DND-41 (cell line): ENCODE results near the gene PARN.

Source experiments
- ATAC-seq: fragments of 200-7000 bp; cut with Tn5 transposase; 3 replicates; pipeline ENCODE4 v1.9.1; 2021; ENCODE audit warnings: low read depth; ENCODE audit not compliant: insufficient read depth
- DNase-seq: peaks from one replicate; pipeline ENCODE4 v3.0.0-alpha.2; 2020
- H2AFZ ChIP-seq: 2 replicates; pipeline ENCODE4 v1.6.0; 2012; ENCODE audit warnings: low read depth, low read length
- H3K27ac ChIP-seq: 2 replicates; pipeline ENCODE4 v1.5.1; 2012; ENCODE audit warnings: low read length, inconsistent platforms
- H3K27me3 ChIP-seq: fragments of 200-600 bp; sonication (generic); 2 replicates; pipeline ENCODE4 v1.6.0; 2012; ENCODE audit warnings: low read length, mild to moderate bottlenecking, inconsistent platforms; ENCODE audit not compliant: insufficient read depth, poor library complexity
- H3K36me3 ChIP-seq: 2 replicates; pipeline ENCODE4 v1.5.1; 2012; ENCODE audit warnings: low read length, inconsistent platforms; ENCODE audit not compliant: insufficient read depth
- H3K4me1 ChIP-seq: 2 replicates; pipeline ENCODE4 v1.5.1; 2012; ENCODE audit warnings: mild to moderate bottlenecking, low read length; ENCODE audit not compliant: insufficient read depth
- H3K4me2 ChIP-seq: 2 replicates; pipeline ENCODE4 v1.6.0; 2012; ENCODE audit warnings: mild to moderate bottlenecking, moderate library complexity, low read length, inconsistent platforms; ENCODE audit not compliant: insufficient read depth
- H3K4me3 ChIP-seq, 2 experiments: fragments of 200-600 bp in 1 of 2; shearing (Covaris generic) in 1 of 2; 2 replicates each; pipeline ENCODE4 v1.5.1; 2012 to 2016; ENCODE audit warnings: inconsistent platforms in 2 of 2, low read length in 2 of 2, mild to moderate bottlenecking in 2 of 2, low read depth in 1 of 2, moderate library complexity in 1 of 2
- H3K79me2 ChIP-seq: 2 replicates; pipeline ENCODE4 v1.6.0; 2012; ENCODE audit warnings: low read length, inconsistent platforms; ENCODE audit not compliant: insufficient read depth
- H3K9ac ChIP-seq: 2 replicates; pipeline ENCODE4 v1.6.0; 2012; ENCODE audit warnings: low read depth, mild to moderate bottlenecking, inconsistent platforms, low read length, moderate library complexity
- H3K9me3 ChIP-seq: 2 replicates; pipeline ENCODE4 v1.5.1; 2012; ENCODE audit warnings: low read length, moderate library complexity, mild to moderate bottlenecking, inconsistent platforms; ENCODE audit not compliant: insufficient read depth, severe bottlenecking
- H4K20me1 ChIP-seq: 2 replicates; pipeline ENCODE4 v1.6.0; 2012; ENCODE audit warnings: low read length; ENCODE audit not compliant: insufficient read depth
- EZH2 ChIP-seq: IDR thresholded peaks from 3 replicates; pipeline ENCODE4 v1.6.1; 2012; ENCODE audit warnings: borderline replicate concordance, low read depth, mild to moderate bottlenecking, moderate library complexity, low read length, inconsistent platforms; ENCODE audit not compliant: severe bottlenecking
- TF ChIP-seq, protein P1 (sequence below): IDR thresholded peaks from 2 replicates; pipeline ENCODE4 v1.5.1; 2012; ENCODE audit warnings: borderline replicate concordance, low read length, moderate library complexity, mild to moderate bottlenecking; ENCODE audit not compliant: poor library complexity, severe bottlenecking; ENCODE audit errors: extremely low read depth

PARN gene

DNA sequence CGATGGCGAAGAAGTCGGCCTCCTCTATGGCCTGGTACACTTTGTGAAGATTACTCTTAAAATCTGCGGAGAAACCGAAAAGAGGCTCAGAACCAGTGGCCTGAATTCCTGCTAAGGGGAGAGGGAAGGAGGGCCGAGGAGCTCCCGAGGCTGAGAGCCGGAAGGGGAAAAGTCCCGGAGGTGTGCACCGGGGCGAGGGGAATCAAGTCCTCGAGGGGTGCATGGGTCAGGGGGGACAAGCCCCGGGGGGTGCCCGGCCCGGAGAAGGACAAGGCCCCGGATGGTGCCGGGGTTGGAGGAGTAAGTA lies 495 bp downstream of the PARN start:
- Histone ChIP-seq H3K27ac (peak overlapping the region; percentile 91), H3K9me3 (no peaks in the 10 kb centered on the region), H3K4me2 (peak overlapping the region; percentile 82), H4K20me1 (peaks cover 10% of the 10 kb centered on the region), H2AFZ (peak overlapping the region; percentile 69), H3K79me2 (peaks cover 66% of the 10 kb centered on the region), H3K4me1 (peaks cover 59% of the 10 kb centered on the region), H3K9ac (peak overlapping the region; percentile 95), H3K27me3 (no peaks in the 10 kb centered on the region), H3K36me3 (peaks cover 56% of the 10 kb centered on the region), H3K4me3 (peak overlapping the region; percentile 80 to 91)
- peak; percentile 1; the same call in 2 of the 3 replicates for ATAC-seq
- DNase-seq: no peak
- TF ChIP-seq, protein P1, sequence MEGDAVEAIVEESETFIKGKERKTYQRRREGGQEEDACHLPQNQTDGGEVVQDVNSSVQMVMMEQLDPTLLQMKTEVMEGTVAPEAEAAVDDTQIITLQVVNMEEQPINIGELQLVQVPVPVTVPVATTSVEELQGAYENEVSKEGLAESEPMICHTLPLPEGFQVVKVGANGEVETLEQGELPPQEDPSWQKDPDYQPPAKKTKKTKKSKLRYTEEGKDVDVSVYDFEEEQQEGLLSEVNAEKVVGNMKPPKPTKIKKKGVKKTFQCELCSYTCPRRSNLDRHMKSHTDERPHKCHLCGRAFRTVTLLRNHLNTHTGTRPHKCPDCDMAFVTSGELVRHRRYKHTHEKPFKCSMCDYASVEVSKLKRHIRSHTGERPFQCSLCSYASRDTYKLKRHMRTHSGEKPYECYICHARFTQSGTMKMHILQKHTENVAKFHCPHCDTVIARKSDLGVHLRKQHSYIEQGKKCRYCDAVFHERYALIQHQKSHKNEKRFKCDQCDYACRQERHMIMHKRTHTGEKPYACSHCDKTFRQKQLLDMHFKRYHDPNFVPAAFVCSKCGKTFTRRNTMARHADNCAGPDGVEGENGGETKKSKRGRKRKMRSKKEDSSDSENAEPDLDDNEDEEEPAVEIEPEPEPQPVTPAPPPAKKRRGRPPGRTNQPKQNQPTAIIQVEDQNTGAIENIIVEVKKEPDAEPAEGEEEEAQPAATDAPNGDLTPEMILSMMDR: no peak
- TF ChIP-seq EZH2: no peak

GRCh38 chr16:14628806-14629611 lies 1.1 kb downstream of the PARN start:
- peaks cover 5% of the 10 kb centered on the region for H4K20me1 ChIP-seq
- H3K27ac ChIP-seq: peak overlapping the region; percentile 91
- TF ChIP-seq EZH2: no peak
- TF ChIP-seq, protein P1: no peak
- peaks cover 57% of the 10 kb centered on the region for H3K36me3 ChIP-seq
- H3K4me2 ChIP-seq: peak overlapping the region; percentile 82
- H3K9me3 ChIP-seq: no peaks in the 10 kb centered on the region
- peaks cover 60% of the 10 kb centered on the region for H3K79me2 ChIP-seq
- peaks cover 53% of the 10 kb centered on the region for H3K4me1 ChIP-seq
- DNase-seq: peak; percentile 23
- H3K4me3 ChIP-seq: peak overlapping the region; percentile 80 to 91
- H3K9ac ChIP-seq: peak overlapping the region; percentile 95
- ATAC-seq: no peak
- H2AFZ ChIP-seq: peak overlapping the region; percentile 69
- no peaks in the 10 kb centered on the region for H3K27me3 ChIP-seq

DNA sequence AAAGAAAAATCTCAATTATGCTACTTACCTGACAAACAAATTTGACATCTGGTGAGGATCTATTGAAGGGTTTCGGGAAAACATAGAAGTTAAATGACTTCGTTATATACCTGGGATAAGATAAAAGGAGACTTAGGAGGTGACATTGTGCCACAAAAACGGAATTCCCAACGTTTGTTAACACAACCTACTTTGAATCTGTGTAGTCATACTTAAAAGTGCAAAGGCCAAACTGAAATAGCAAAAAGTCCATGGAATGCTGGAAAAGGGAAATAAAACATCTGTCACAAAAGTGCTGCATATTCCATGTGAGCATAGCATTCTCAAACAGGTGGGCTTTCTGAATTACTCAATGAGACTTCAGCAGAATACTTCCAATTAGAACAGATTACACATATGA lies 3.0 kb downstream of the PARN start:
- no peak for DNase-seq
- H3K36me3 ChIP-seq: peaks cover 72% of the 10 kb centered on the region
- peaks cover 46% of the 10 kb centered on the region for H3K79me2 ChIP-seq
- no peak overlapping the region for H3K27ac ChIP-seq
- TF ChIP-seq, protein P1: no peak
- no peak for TF ChIP-seq EZH2
- no peaks in the 10 kb centered on the region for H3K9me3 ChIP-seq
- no peak for ATAC-seq
- H2AFZ ChIP-seq: no peak overlapping the region
- H3K9ac ChIP-seq: no peak overlapping the region
- no peak overlapping the region for H3K4me3 ChIP-seq
- H3K4me2 ChIP-seq: no peak overlapping the region
- no peaks in the 10 kb centered on the region for H3K27me3 ChIP-seq
- H3K4me1 ChIP-seq: peaks cover 47% of the 10 kb centered on the region
- no peaks in the 10 kb centered on the region for H4K20me1 ChIP-seq
